Activated CD4-positive, alpha-beta memory T cell treated with anti-CD3 and anti-CD28 coated beads for 36 hours (primary cell): ENCODE results near the gene SLC25A10. TPM values are rescaled to one million over a fixed set of nuclear protein-coding genes. Genes with fewer than 3 reads are reported as not detected.

Experiments used
- CTCF ChIA-PET: fragments of 350-600 bp; sonication (Branson Sonifier 250); formaldehyde crosslinking; loops from one replicate; lab custom pipeline; 2021; ENCODE audit warnings: antibody characterized with exemption, inconsistent platforms; lab: Charles Lee
- POLR2A ChIA-PET: fragments of 350-600 bp; sonication (Branson Sonifier 250); formaldehyde crosslinking; loops from one replicate; lab custom pipeline; 2021; ENCODE audit warnings: antibody characterized with exemption; lab: Charles Lee
- DNase-seq: peaks from one replicate; pipeline ENCODE4 v3.0.0-alpha.2; 2020
- H3K27ac Mint-ChIP-seq: one replicate; pipeline ENCODE4 v1.8.0; 2021; ENCODE audit warnings: mixed read lengths
- H3K27me3 Mint-ChIP-seq: one replicate; pipeline ENCODE4 v1.8.0; 2021; ENCODE audit warnings: mixed read lengths
- H3K36me3 Mint-ChIP-seq: one replicate; pipeline ENCODE4 v1.8.0; 2021; ENCODE audit warnings: mixed read lengths
- H3K4me1 Mint-ChIP-seq: one replicate; pipeline ENCODE4 v1.8.0; 2021; ENCODE audit warnings: low read depth, mixed read lengths
- H3K4me3 Mint-ChIP-seq: one replicate; pipeline ENCODE4 v1.8.0; 2021; ENCODE audit warnings: mild to moderate bottlenecking, mixed read lengths
- H3K9me3 Mint-ChIP-seq: one replicate; pipeline ENCODE4 v1.8.0; 2021; ENCODE audit warnings: mixed read lengths
- intact Hi-C: fragments of 100-400 bp; cut with micrococcal nuclease; formaldehyde crosslinking; loops from one replicate; pipeline ENCODE4 v1.15.1; 2023
- total RNA-seq, 2 experiments: library from RNA; stranded (reverse); gene quantifications; one replicate each; pipeline ENCODE4 v1.2.3, GENCODE V29; 2021

Gene SLC25A10
- total RNA-seq, 2 experiments from 2014 or later = 25.1 to 25.7 TPM

- no peak overlapping the region for H3K27ac Mint-ChIP-seq
- DNase-seq = no peak
- no peak overlapping the region for H3K4me3 Mint-ChIP-seq
- peaks cover 12% of the 10 kb centered on the region for H3K4me1 Mint-ChIP-seq
- H3K36me3 Mint-ChIP-seq = peaks cover 1% of the 10 kb centered on the region
- H3K9me3 Mint-ChIP-seq = no peaks in the 10 kb centered on the region
- ChIA-PET POLR2A (interaction anchor here (1.3 kb wide), 1 partner anchor 33 kb away, joined by 4 read pairs; the partner anchor contains the start of genes ARL16 and HGS), CTCF (no interaction called here)
- no peaks in the 10 kb centered on the region for H3K27me3 Mint-ChIP-seq
- intact Hi-C loops = no loop called here
Observed at GRCh38 chr17:81715872-81716673, 4.0 kb downstream of the SLC25A10 start.

- ChIA-PET POLR2A (no interaction called here), CTCF (no interaction called here)
- H3K4me3 Mint-ChIP-seq = no peak overlapping the region
- H3K27ac Mint-ChIP-seq = no peak overlapping the region
- H3K4me1 Mint-ChIP-seq = peaks cover 8% of the 10 kb centered on the region
- H3K27me3 Mint-ChIP-seq = no peaks in the 10 kb centered on the region
- DNase-seq = no peak
- peaks cover 1% of the 10 kb centered on the region for H3K36me3 Mint-ChIP-seq
- intact Hi-C loops = no loop called here
- H3K9me3 Mint-ChIP-seq = no peaks in the 10 kb centered on the region
Observed at GRCh38 chr17:81716674-81716996, 4.6 kb downstream of the SLC25A10 start.

GRCh38 chr17:81717049-81717765 is 5.1 kb downstream of the SLC25A10 start:
- POLR2A ChIA-PET = no interaction called here
- H3K27me3 Mint-ChIP-seq = no peaks in the 10 kb centered on the region

GRCh38 chr17:81717766-81718089 is 5.6 kb downstream of the SLC25A10 start:
- Mint-ChIP-seq H3K27me3 (no peaks in the 10 kb centered on the region), H3K27ac (no peak overlapping the region), H3K4me1 (peaks cover 6% of the 10 kb centered on the region), H3K4me3 (no peak overlapping the region), H3K36me3 (peaks cover 1% of the 10 kb centered on the region), H3K9me3 (no peaks in the 10 kb centered on the region)
- ChIA-PET CTCF (no interaction called here), POLR2A (no interaction called here)
- intact Hi-C loops = no loop called here
- no peak for DNase-seq

More at GRCh38 chr17:81717049-81717765, 5.1 kb downstream of the SLC25A10 start:
- CTCF ChIA-PET = no interaction called here
- intact Hi-C loops = no loop called here
- no peak for DNase-seq
- Mint-ChIP-seq H3K9me3 (no peaks in the 10 kb centered on the region), H3K4me1 (peaks cover 6% of the 10 kb centered on the region), H3K27ac (no peak overlapping the region), H3K4me3 (no peak overlapping the region), H3K36me3 (peaks cover 1% of the 10 kb centered on the region)

GRCh38 chr17:81719410-81720266 is 7.6 kb downstream of the SLC25A10 start:
- H3K4me3 Mint-ChIP-seq = no peak overlapping the region
- no peak overlapping the region for H3K27ac Mint-ChIP-seq
- no peaks in the 10 kb centered on the region for H3K4me1 Mint-ChIP-seq
- H3K36me3 Mint-ChIP-seq = peaks cover 1% of the 10 kb centered on the region
- ChIA-PET CTCF (no interaction called here), POLR2A (no interaction called here)
- intact Hi-C loops = no loop called here
- no peak for DNase-seq
- peaks cover 12% of the 10 kb centered on the region for H3K27me3 Mint-ChIP-seq
- H3K9me3 Mint-ChIP-seq = no peaks in the 10 kb centered on the region

GRCh38 chr17:81720267-81721071 is 8.4 kb downstream of the SLC25A10 start:
- intact Hi-C loops = no loop called here
- Mint-ChIP-seq H3K27ac (no peak overlapping the region), H3K36me3 (peaks cover 1% of the 10 kb centered on the region), H3K27me3 (peaks cover 12% of the 10 kb centered on the region), H3K4me1 (no peaks in the 10 kb centered on the region), H3K4me3 (no peak overlapping the region), H3K9me3 (no peaks in the 10 kb centered on the region)
- ChIA-PET CTCF (interaction anchor here (0.6 kb wide), 1 partner anchor 13 kb away, joined by 3 read pairs; no protein-coding TSS in a partner anchor), POLR2A (no interaction called here)
- no peak for DNase-seq

GRCh38 chr17:81722184-81723120 is 10.4 kb downstream of the SLC25A10 start:
- Mint-ChIP-seq H3K27me3 (peaks cover 18% of the 10 kb centered on the region), H3K9me3 (no peaks in the 10 kb centered on the region), H3K27ac (no peak overlapping the region), H3K4me1 (no peaks in the 10 kb centered on the region), H3K36me3 (peaks cover 1% of the 10 kb centered on the region), H3K4me3 (no peak overlapping the region)
- ChIA-PET POLR2A (no interaction called here), CTCF (interaction anchor here (1.3 kb wide), 1 partner anchor 147 kb away, joined by 4 read pairs; no protein-coding TSS in a partner anchor)
- intact Hi-C loops = no loop called here
- no peak for DNase-seq

- DNase-seq = no peak
- H3K4me3 Mint-ChIP-seq = no peak overlapping the region
- H3K9me3 Mint-ChIP-seq = no peaks in the 10 kb centered on the region
- CTCF ChIA-PET = interaction anchor here (0.7 kb wide), 1 partner anchor 573 kb away, joined by 3 read pairs; no protein-coding TSS in a partner anchor
- intact Hi-C loops = no loop called here
- no peak overlapping the region for H3K27ac Mint-ChIP-seq
- H3K36me3 Mint-ChIP-seq = no peaks in the 10 kb centered on the region
- POLR2A ChIA-PET = no interaction called here
- H3K27me3 Mint-ChIP-seq = peaks cover 19% of the 10 kb centered on the region
- no peaks in the 10 kb centered on the region for H3K4me1 Mint-ChIP-seq
Observed at GRCh38 chr17:81723651-81724209, 11.6 kb downstream of the SLC25A10 start.

- POLR2A ChIA-PET = interaction anchor here (0.7 kb wide), 1 partner anchor 89 kb away, joined by 4 read pairs; no protein-coding TSS in a partner anchor
- H3K27me3 Mint-ChIP-seq = peaks cover 19% of the 10 kb centered on the region
- CTCF ChIA-PET = interaction anchor here (0.7 kb wide), 1 partner anchor 9 kb away, joined by 3 read pairs; no protein-coding TSS in a partner anchor
- no peaks in the 10 kb centered on the region for H3K36me3 Mint-ChIP-seq
- H3K4me1 Mint-ChIP-seq = no peaks in the 10 kb centered on the region
- H3K27ac Mint-ChIP-seq = no peak overlapping the region
- H3K9me3 Mint-ChIP-seq = no peaks in the 10 kb centered on the region
- intact Hi-C loops = no loop called here
- no peak for DNase-seq
- no peak overlapping the region for H3K4me3 Mint-ChIP-seq
Observed at GRCh38 chr17:81725439-81725838, 13.4 kb downstream of the SLC25A10 start.

- H3K36me3 Mint-ChIP-seq = no peaks in the 10 kb centered on the region
- H3K4me1 Mint-ChIP-seq = no peaks in the 10 kb centered on the region
- POLR2A ChIA-PET = interaction anchor here (0.7 kb wide), 1 partner anchor 90 kb away, joined by 4 read pairs; no protein-coding TSS in a partner anchor
- DNase-seq = no peak
- H3K9me3 Mint-ChIP-seq = no peaks in the 10 kb centered on the region
- peaks cover 21% of the 10 kb centered on the region for H3K27me3 Mint-ChIP-seq
- intact Hi-C loops = no loop called here
- no peak overlapping the region for H3K27ac Mint-ChIP-seq
- no peak overlapping the region for H3K4me3 Mint-ChIP-seq
- CTCF ChIA-PET = no interaction called here
Observed at GRCh38 chr17:81726004-81726403, 13.9 kb downstream of the SLC25A10 start.
